ENCODE measurements around the gene MAP9.
"Not testable (repeated sequence)": the region's sequence is repeated elsewhere in the genome, so short reads cannot be mapped to it uniquely, and the experiment has no call there.

Gene MAP9

GRCh38 chr4:155342142-155342541 lies 34.6 kb downstream of the MAP9 start:
- DNase-seq (ENCODE audit: low spot score) = peak; percentile 5

DNA sequence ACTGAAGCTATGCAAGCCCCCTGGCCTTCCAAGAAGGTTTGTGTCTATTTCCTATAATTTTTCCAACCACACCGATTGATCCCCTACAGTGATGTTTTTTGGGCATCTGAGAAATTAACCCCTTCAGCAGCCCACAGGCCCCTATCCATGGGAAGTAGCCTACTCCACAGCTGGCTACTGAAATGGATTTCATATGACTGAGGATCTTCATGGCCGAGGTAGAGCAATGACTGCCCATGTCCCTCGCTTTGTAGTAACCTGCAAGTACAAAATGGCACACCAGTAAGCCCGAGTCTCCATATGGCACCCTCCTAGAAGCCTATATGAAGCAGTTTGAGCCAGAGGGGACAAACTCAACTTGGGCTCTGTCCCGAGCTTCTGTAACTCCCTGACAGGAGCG lies 36.8 kb downstream of the MAP9 start:
- no peak for DNase-seq (ENCODE audit: low spot score)

GRCh38 chr4:155339588-155339987 lies 37.2 kb downstream of the MAP9 start:
- no peak for DNase-seq (ENCODE audit: low spot score)

DNA sequence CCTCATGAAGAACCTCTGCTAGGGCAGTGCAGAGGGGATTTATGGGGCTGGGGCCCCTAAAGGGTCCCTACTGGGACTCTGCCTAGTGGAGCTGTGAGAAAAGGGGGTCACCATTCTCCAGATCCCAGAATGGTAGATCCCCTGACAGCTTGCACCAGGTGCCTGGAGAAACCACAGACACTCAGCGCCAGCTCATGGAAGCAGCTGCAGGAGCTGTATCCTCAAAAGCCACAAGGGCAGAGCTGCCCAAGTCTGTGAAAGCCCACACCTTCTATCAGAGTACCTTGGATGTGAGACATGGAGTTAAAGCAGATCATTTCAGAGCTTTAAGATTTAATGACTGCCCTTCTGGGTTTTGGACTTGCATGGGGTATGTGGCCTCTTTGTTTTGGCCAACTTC lies 38.6 kb downstream of the MAP9 start:
- DNase-seq (ENCODE audit: low spot score) = no peak

DNA sequence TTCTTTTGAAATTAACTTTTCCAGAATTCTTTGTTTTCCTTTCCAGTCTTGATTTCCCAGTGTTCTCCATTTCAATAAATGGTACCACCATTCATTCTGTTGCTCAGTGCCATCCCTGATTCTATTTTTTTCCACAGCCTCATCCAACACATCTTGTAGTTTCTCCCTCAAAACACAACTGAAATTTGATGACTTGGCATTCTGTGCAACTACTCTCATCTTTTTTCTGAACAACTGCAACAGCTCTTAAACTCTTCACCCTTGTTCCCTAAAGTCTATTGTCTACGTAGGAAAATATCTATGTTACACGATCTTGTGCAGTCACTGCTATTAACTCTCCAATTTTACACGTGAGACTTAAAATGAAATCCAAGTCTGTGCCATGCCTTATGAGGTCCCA lies 40.5 kb downstream of the MAP9 start:
- DNase-seq (ENCODE audit: low spot score) = no peak

DNA sequence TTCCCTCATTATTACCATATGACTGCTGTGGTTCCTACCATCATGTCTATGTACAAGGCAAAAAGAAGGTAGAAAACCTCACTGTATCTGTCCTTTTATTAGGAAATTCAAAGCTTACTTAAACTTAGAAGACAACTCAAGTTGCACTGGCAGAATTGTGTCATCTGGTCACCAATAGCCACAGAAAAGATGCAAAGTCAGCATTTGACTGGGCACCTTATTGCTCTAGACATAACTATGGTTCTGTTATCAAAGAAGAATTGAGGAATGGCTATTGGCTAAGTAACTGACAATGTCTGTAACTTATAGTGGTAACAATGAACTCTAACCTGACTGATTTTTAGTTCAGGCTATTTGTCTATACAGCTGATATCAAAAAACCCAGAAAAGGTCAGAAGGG lies 45.3 kb downstream of the MAP9 start:
- DNase-seq (ENCODE audit: low spot score) = no peak

GRCh38 chr4:155322782-155323181 lies 54.0 kb downstream of the MAP9 start:
- DNase-seq (ENCODE audit: low spot score) = no peak

DNA sequence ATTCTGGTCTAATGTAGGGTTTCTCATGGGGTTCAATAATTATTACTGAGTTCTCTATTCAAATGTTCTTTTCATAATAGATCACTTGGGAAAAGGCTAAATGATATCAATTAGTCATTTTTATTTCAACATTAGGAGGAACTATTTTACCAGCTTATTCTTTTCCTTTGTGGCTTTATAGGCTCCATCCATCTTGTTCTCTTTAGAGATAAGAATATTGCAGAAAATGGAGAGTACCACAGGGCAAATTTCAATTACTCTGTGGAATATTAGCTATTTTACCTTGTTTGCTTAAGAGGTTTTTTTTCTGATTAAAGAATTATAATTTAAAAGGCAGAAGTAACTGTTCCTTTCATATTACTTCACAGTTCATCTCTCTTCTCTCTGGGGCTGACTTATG lies 55.8 kb downstream of the MAP9 start:
- DNase-seq (ENCODE audit: low spot score) = no peak

DNA sequence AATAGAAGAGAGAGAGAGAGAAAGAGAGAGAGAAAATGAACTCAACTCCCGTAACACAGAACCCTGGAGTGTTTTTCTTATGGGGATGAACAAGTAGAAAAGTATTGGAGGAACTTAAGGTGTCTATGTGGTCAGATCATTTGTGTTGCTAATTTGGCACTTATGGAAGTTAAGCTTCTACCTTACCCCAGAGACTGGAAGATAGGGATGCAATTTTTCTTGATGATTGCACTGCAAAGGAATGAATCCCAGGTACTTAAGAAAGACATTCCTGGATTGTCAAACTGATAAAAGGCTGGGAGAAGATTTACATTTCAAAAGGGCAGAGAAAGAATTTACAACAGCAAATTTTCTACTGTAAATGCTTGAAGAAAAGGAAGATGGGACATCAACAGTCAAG lies 57.2 kb downstream of the MAP9 start:
- DNase-seq (ENCODE audit: low spot score) = no peak

DNA sequence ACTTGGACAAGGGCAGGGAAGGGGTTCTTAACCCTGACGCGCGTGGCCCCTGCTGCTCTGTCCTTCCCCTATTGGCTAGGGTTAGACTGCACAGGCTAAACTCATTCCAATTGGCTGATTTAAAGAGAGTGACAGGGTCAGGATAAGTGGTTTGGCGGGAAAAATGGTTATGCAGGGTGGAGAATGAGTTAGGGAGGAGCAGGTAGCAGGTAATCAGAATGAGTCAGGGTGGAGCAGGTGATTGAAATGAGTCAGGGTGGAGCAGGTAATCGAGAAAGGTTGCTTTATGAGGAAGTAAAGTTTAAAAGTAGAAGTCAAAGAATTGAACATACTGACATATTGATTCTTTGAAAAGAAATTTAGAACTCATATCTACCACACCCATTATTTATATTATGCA lies 64.7 kb downstream of the MAP9 start:
- not testable (repeated sequence) for DNase-seq (ENCODE audit: low spot score)

DNA sequence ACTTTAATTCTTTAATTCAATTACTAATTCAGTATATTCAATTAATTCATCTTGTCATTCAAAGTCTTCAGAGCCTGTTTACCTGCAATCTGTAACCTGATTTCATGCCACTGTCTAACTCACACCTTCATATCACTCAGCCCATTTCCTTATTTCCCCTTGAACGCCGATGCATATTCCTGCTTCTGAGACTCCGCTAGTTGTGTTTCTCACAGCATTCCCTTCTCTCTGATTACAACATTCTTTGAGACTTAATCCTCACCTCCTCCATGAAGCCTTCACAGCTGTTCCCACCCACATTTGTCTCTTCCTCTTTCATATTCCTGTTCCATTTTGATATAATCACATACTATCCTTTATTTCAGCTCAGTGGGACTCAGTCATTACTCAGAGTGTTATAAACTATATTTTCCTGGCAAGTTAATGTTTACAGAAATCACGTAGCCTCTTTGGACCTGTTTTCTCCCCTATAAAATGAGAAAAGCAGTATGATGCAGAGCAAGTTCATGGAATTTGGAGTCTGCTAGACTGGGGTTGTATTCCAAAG lies 69.0 kb downstream of the MAP9 start:
- DNase-seq (ENCODE audit: low spot score) = no peak

DNA sequence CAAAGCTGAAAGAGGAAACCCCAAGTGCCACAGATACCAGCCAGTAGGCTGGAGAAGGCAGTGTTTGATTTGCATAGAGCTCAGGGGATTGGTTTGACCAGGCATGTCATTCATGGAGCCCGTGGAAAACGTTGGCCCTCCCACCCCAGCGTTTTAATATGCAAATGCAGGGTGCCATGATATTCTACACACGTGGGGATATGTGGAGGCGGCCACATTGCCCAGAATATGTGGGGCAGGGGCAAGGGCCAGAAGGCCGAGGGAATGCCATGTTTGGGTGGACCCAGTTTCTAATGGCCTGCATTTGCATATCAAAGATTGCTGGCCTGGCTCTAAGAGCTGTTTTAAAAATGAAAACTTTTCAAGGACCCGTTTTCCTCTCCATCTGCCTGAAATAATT lies 71.1 kb downstream of the MAP9 start:
- no peak for DNase-seq (ENCODE audit: low spot score)

GRCh38 chr4:155304375-155304774 lies 72.4 kb downstream of the MAP9 start:
- no peak for DNase-seq (ENCODE audit: low spot score)

- no peak for DNase-seq (ENCODE audit: low spot score)
These were observed 77.7 kb downstream of the MAP9 start for GRCh38 chr4:155299103-155299502.
